HFFc6 (cell line): ENCODE data around the gene CDKN1C. TPM values are rescaled to one million over a fixed set of nuclear protein-coding genes. Genes with fewer than 3 reads are reported as not detected.

Experiments
- DNase-seq: peaks from one replicate; pipeline ENCODE4 v3.0.0-alpha.2; 2018
- H3K27ac Mint-ChIP-seq: 2 replicates; pipeline ENCODE4 v1.8.0; 2020; ENCODE audit warnings: mild to moderate bottlenecking, mixed read lengths
- H3K27me3 Mint-ChIP-seq: 2 replicates; pipeline ENCODE4 v1.8.0; 2021; ENCODE audit warnings: mild to moderate bottlenecking, moderate library complexity, mixed read lengths; ENCODE audit not compliant: insufficient read depth
- H3K36me3 Mint-ChIP-seq: 2 replicates; pipeline ENCODE4 v1.8.0; 2021; ENCODE audit warnings: low read depth, mixed read lengths
- H3K4me1 Mint-ChIP-seq: 2 replicates; pipeline ENCODE4 v1.8.0; 2020; ENCODE audit warnings: low read depth, mixed read lengths
- H3K4me3 Mint-ChIP-seq: 2 replicates; pipeline ENCODE4 v1.8.0; 2020; ENCODE audit warnings: mild to moderate bottlenecking, moderate library complexity, mixed read lengths
- H3K9me3 Mint-ChIP-seq: 2 replicates; pipeline ENCODE4 v1.8.0; 2020; ENCODE audit warnings: mild to moderate bottlenecking, mixed read lengths
- total RNA-seq, 6 experiments: library from RNA; stranded (reverse); fragmentation: NEBNext Ultra II Directional; extraction: Animal tissue kit (Norgen Biotek cat#: 25700); gene quantifications; 2 replicates in 1 of 6; 3 replicates in 5 of 6; pipeline ENCODE4 v1.2.3, GENCODE V29; 2021
- TF ChIP-seq, protein P1 (sequence below): fragments of 200-600 bp; sonication (generic); IDR thresholded peaks from 2 replicates; pipeline ENCODE4 v1.5.0; 2021; ENCODE audit warnings: antibody characterized with exemption, mild to moderate bottlenecking

The CDKN1C gene
- total RNA-seq, 6 experiments from 2014 or later, result 0.17 to 0.24 TPM; not detected in 4

GRCh38 chr11:2880646-2881045, 4.9 kb downstream of the CDKN1C start:
- H3K27ac Mint-ChIP-seq, result no peak overlapping the region
- TF ChIP-seq, protein P1, sequence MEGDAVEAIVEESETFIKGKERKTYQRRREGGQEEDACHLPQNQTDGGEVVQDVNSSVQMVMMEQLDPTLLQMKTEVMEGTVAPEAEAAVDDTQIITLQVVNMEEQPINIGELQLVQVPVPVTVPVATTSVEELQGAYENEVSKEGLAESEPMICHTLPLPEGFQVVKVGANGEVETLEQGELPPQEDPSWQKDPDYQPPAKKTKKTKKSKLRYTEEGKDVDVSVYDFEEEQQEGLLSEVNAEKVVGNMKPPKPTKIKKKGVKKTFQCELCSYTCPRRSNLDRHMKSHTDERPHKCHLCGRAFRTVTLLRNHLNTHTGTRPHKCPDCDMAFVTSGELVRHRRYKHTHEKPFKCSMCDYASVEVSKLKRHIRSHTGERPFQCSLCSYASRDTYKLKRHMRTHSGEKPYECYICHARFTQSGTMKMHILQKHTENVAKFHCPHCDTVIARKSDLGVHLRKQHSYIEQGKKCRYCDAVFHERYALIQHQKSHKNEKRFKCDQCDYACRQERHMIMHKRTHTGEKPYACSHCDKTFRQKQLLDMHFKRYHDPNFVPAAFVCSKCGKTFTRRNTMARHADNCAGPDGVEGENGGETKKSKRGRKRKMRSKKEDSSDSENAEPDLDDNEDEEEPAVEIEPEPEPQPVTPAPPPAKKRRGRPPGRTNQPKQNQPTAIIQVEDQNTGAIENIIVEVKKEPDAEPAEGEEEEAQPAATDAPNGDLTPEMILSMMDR, result no peak
- peaks cover 55% of the 10 kb centered on the region for H3K27me3 Mint-ChIP-seq
- H3K4me3 Mint-ChIP-seq, result no peak overlapping the region
- H3K4me1 Mint-ChIP-seq, result peaks cover 5% of the 10 kb centered on the region; the same call in 1 of the 2 replicates
- H3K36me3 Mint-ChIP-seq, result no peaks in the 10 kb centered on the region
- H3K9me3 Mint-ChIP-seq, result 0 out of 2 replicates have a peak, but pooled peaks cover 3% of the 10 kb centered on the region
- no peak for DNase-seq

DNA sequence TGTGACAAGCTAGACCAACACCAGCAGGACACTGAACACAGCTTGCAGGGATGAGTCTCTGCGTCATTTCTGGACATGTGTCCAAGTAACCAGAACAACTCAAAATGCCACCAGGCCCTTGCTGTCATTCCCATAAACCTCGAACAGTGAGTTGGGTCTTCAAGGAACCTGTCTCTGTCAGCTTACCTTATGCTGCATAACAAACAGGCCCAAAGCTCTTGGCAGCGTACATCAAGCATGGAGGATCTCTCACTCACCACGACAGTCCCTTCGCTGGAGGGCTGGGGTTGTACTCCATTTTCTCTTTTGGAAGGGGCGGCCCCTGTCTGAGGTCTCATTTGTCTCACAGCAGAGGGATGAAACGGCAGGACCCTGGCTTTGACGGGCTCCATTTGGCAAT, 6.8 kb downstream of the CDKN1C start:
- TF ChIP-seq, protein P1, result no peak
- Mint-ChIP-seq H3K4me3 (no peak overlapping the region), H3K27ac (no peak overlapping the region), H3K36me3 (no peaks in the 10 kb centered on the region), H3K27me3 (peaks cover 59% of the 10 kb centered on the region), H3K9me3 (0 out of 2 replicates have a peak, but pooled peaks cover 3% of the 10 kb centered on the region), H3K4me1 (peaks cover 5% of the 10 kb centered on the region; the same call in 1 of the 2 replicates)
- no peak for DNase-seq

DNA sequence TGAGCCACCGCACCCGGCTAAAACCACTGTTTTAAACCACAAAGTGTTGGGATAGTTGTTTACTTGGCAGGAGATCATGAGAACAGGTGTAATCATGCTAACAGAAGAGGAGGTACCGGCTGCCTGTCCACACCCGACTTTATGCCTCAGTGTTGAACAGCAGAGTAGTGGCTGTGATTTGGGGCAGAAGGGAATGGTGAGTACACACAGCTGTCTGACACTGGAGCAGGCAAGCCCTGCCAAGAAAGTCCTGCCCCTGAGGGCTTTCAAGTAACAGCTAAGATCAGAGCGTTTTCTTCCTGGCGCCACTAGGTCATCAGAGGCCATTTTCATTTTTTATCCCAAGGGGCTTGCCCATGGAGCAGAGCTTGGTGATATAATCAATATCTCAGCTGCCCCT, 8.1 kb downstream of the CDKN1C start:
- H3K27ac Mint-ChIP-seq, result no peak overlapping the region

GRCh38 chr11:2874963-2875362, 10.6 kb downstream of the CDKN1C start:
- Mint-ChIP-seq H3K4me3 (no peak overlapping the region), H3K27ac (no peak overlapping the region), H3K36me3 (no peaks in the 10 kb centered on the region), H3K27me3 (peaks cover 53% of the 10 kb centered on the region), H3K9me3 (0 out of 2 replicates have a peak, but pooled peaks cover 3% of the 10 kb centered on the region), H3K4me1 (peaks cover 5% of the 10 kb centered on the region; the same call in 1 of the 2 replicates)
- TF ChIP-seq, protein P1, result no peak
- DNase-seq, result no peak

More for the DNA sequence above, 8.1 kb downstream of the CDKN1C start:
- peaks cover 5% of the 10 kb centered on the region; the same call in 1 of the 2 replicates for H3K4me1 Mint-ChIP-seq
- no peak for DNase-seq
- H3K36me3 Mint-ChIP-seq, result no peaks in the 10 kb centered on the region
- H3K27me3 Mint-ChIP-seq, result peaks cover 52% of the 10 kb centered on the region
- TF ChIP-seq, protein P1, result no peak
- 0 out of 2 replicates have a peak, but pooled peaks cover 3% of the 10 kb centered on the region for H3K9me3 Mint-ChIP-seq
- H3K4me3 Mint-ChIP-seq, result no peak overlapping the region

GRCh38 chr11:2870969-2871680, 14.4 kb downstream of the CDKN1C start:
- H3K27me3 Mint-ChIP-seq, result peaks cover 40% of the 10 kb centered on the region
- no peak for DNase-seq
- peaks cover 7% of the 10 kb centered on the region; the same call in 1 of the 2 replicates for H3K9me3 Mint-ChIP-seq
- H3K36me3 Mint-ChIP-seq, result peaks cover 3% of the 10 kb centered on the region; the same call in 1 of the 2 replicates
- H3K4me1 Mint-ChIP-seq, result no peaks in the 10 kb centered on the region
- TF ChIP-seq, protein P1, result peak; percentile 4; the same call in 1 of the 2 replicates
- no peak overlapping the region for H3K27ac Mint-ChIP-seq
- H3K4me3 Mint-ChIP-seq, result no peak overlapping the region
